GM19328 (cell line): ENCODE data around the gene TRIP13.

Experiments
- ATAC-seq: cut with Tn5 transposase; IDR thresholded peaks from one replicate; pipeline ENCODE4 v1.9.1; 2021; ENCODE audit warnings: mild to moderate bottlenecking, moderate library complexity; ENCODE audit not compliant: unreplicated experiment

Gene TRIP13

DNA sequence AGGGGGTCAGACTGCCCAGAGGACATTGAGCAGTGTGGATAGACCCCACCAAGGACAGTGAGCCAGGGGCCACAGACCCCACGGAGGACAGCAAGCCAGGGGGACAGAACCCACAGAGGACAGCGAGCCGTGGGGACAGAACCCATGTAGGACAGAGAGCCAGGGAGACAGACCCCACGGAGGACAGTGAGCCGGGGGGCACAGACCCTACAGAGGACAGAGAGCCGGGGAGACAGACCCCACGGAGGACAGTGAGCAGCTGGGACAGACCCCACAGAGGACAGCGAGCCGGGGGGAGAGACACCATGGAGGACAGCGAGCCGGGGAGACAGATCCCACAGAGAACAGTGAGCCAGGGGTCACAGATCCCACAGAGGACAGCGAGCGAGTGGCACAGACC is 38.5 kb upstream of the TRIP13 start:
- no peak for ATAC-seq

- ATAC-seq, result no peak
Observed at GRCh38 chr5:854966-855743, 37.5 kb upstream of the TRIP13 start.

GRCh38 chr5:855771-856530 is 36.7 kb upstream of the TRIP13 start:
- ATAC-seq, result no peak

DNA sequence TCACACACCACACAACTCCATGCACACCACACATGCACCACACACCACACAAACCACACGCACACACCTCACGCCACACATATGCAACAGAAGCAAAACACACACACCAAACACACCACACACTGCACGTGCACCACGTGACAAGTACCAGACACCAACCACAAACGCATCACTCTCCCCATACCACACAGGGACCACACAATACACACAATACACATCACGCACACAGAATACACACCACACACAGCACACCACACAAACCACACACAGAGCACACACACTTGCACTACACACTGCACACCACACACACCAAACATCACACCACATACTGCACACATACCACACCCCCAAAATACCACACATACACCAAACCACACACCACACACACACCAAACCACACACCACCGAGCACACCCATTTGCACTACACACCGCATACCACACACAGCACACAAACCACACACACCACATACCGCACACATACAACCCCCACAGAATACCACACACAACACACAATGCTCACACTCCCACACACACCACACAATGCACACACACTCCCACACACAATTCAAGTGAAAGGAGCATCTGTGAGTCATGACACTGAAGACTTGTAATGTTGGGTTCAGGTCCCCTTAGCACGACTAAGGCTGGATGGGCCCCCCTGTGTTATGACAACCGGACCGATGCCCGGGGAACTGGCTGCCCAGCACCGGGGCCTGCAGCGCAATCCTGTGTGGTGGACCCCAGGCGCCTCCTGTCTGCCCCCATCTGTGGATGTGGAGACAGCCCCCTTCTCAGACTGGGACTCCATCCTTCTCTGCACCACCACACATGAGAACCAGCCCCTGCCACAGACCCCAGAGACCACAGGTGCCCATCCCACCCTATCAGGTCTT is 35.9 kb upstream of the TRIP13 start:
- ATAC-seq, result no peak

- no peak for ATAC-seq
Observed at GRCh38 chr5:858726-859125, 34.0 kb upstream of the TRIP13 start.

DNA sequence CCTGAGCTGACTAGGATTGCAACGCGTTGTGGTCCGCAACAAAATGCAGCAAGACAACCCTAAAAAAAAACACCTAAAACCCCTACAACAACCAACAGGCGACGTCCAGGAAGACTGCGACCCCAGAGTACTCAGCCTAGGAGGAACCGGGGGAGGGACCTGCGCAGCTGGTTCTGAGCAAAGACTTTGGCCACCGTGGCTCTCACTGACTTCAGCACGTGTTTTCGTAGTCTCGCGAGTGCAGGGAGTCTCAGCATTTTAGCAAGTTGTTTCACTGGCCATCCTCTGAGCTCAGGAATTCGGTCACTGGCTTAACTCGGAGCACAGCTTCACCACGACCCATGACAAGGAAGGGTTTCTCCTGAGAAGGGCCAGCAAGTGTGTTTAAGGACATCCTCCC is 33.3 kb upstream of the TRIP13 start:
- ATAC-seq, result no peak

DNA sequence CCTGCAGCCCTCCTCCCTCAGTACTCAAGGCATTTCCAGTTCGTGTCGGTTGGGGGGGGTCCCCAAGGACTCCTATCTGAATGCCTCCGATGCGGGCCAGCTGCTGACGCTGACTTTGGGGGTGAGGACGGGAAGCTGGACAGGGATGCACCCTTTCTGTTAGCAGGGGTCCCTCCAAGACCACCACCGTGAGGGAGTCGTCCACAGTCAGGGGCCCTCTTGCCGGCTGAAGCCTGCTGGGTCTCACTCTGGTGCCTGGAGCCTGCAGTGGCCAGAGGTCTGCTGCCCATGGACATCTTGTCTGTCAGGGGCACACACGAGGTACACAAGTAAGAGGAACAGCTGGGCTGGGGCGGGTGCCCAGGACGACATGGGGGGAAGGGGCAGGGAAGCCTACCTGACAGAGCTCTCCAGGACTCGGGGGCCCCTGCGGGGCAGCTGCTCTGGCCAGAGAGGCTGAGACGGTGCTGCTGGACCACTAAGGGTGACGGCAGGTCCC is 32.8 kb upstream of the TRIP13 start:
- no peak for ATAC-seq

- no peak for ATAC-seq
Observed at GRCh38 chr5:860506-861150, 32.1 kb upstream of the TRIP13 start.

GRCh38 chr5:861442-862366 is 31.0 kb upstream of the TRIP13 start:
- ATAC-seq, result no peak

DNA sequence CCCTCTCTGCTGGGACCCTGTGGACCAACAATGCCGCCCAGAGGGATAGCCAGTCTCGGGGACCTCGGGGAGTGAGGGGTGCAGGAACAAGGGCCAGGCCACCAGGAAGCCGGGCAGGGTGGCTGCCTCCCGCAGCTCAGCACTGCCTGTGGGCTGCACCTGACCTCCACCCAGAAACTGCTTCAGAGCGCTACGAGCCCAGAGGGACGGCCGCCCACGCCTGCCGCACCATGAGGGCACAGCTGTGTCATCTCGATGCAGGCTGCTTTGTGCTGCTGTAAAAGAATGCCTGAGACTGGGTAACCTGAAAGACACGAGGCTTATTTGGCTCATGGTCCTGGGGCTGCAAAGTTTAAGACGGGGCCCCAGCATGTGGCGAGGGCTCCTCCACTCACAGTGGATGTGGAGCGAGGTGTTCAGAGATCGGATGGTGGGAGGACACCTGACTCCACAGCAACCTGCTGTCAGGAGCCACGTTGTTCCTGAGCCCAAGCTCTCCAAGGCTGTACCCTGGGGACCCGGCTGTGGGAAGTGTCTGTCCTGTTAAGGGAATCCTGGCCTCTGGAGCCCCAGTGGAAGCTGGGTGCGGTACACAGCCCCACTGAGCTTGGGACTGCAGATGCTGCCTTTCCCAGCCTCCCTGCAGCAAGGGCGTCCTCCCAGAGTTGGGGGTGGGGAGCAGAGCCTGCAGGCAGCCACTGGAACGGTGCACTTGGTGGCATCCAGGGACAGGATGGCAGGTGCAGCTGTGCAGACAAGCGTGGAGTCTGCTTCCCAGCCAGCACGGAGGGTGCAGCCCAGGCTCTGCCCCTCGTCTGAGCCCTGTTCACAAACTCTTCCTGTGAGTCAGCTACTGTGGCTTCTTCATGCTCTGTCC is 30.1 kb upstream of the TRIP13 start:
- no peak for ATAC-seq

- no peak for ATAC-seq
Observed at GRCh38 chr5:863244-863805, 29.4 kb upstream of the TRIP13 start.

- ATAC-seq, result no peak
Observed at GRCh38 chr5:864492-865167, 28.1 kb upstream of the TRIP13 start.

DNA sequence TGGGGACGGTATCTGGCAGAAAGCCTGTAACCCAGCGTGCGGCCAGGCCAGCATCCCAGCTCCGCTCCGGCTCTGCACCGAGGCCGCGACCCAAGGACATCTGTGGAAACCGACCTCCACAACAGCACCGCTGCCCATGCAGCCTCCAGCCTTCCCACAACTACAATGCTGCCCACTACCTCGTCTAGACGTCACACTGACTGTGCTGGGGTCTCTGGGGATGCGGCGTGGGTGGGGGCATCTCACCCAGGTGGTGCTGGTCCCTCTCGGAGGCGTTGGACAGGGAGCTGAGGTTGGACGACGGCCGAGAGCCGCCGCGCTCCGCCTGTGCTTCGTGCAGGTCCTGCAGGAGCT is 27.5 kb upstream of the TRIP13 start:
- no peak for ATAC-seq

DNA sequence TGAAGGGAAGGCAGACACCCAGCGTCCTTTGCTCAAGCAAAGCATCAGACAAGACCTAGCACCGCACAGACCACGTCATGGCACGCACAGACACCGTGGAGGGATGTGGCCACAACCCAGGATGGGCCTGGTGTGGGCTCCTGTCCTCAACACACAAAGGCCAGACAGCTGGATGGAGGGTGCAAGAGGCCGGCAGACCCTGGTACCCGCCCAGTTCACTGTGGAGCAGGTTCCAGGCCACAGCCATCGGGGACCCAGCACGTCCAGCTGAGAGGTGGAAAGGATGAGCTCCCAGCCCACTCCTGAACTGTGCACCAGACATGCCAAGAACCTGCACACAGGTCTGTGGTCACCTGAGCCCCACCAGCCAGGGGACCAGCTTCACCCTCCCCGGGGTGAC is 26.9 kb upstream of the TRIP13 start:
- no peak for ATAC-seq

DNA sequence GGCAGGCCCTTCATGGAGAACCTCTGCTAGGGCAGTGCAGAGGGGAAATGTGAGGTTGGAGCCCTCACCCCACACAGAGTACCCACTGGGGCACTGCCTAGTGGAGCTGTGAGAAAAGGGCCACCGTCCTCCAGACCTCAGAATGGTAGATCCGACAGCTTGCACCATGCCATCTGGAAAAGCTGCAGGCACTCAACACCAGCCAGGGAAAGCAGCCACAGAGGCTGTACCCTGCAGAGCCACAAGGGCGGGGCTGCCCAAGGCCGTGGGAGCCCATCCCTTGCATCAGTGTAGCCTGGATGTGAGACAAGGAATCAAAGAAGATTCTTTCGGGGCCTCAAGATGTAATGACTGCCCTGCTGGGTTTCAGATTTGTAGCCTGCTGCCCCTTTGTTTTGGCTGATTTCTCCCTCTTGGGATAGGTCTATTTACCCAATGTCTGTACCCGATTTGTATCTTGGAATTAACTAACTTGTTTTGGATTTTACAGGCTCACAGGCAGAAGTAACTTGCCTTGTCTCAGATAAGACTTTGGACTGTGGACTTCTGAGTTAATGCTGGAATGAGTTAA is 25.3 kb upstream of the TRIP13 start:
- no peak for ATAC-seq

- ATAC-seq, result no peak
Observed at GRCh38 chr5:868428-869135, 24.1 kb upstream of the TRIP13 start.

- no peak for ATAC-seq
Observed at GRCh38 chr5:870956-871355, 21.7 kb upstream of the TRIP13 start.
